ENCODE data around the gene EEF2K.

Gene EEF2K

GRCh38 chr16:22205577-22206012 lies 483 bp upstream of the EEF2K start:
- H3K9ac ChIP-seq (ENCODE audit: insufficient read length, low read depth): peak overlapping the region; percentile 58

GRCh38 chr16:22206842-22207714 lies 1.0 kb downstream of the EEF2K start:
- peaks cover 19% of the 10 kb centered on the region for H3K36me3 ChIP-seq (ENCODE audit: insufficient read depth, insufficient read length, low read length)
- no peak for DNase-seq (ENCODE audit: low read depth, low spot score)

More at GRCh38 chr16:22205577-22206012, 483 bp upstream of the EEF2K start:
- Histone ChIP-seq H3K36me3 (ENCODE audit: insufficient read depth, insufficient read length, low read length) (peaks cover 10% of the 10 kb centered on the region), H3K4me3 (ENCODE audit: insufficient read length, low read depth) (peak overlapping the region; percentile 78), H3K9me3 (ENCODE audit: insufficient read depth, low read length) (peaks cover 2% of the 10 kb centered on the region; the same call in 1 of the 2 replicates), H3K4me1 (ENCODE audit: insufficient read depth, insufficient read length) (peaks cover 7% of the 10 kb centered on the region), H3K27me3 (ENCODE audit: insufficient read depth, insufficient read length) (no peaks in the 10 kb centered on the region)
- TF ChIP-seq SUZ12 (IDR thresholded peaks at IDR 0.05; ENCODE audit: extremely low read depth, insufficient read depth, insufficient read length) (no peak), YY1 (IDR thresholded peaks at IDR 0.05; ENCODE audit: insufficient read depth, insufficient read length) (no peak), ZNF274 (IDR thresholded peaks at IDR 0.05; ENCODE audit: low read depth, low read length) (no peak)
- DNase-seq (ENCODE audit: low read depth, low spot score): no peak

GRCh38 chr16:22207715-22208360 lies 1.8 kb downstream of the EEF2K start:
- Histone ChIP-seq H3K27me3 (ENCODE audit: insufficient read depth, insufficient read length) (no peaks in the 10 kb centered on the region), H3K4me1 (ENCODE audit: insufficient read depth, insufficient read length) (peaks cover 7% of the 10 kb centered on the region), H3K36me3 (ENCODE audit: insufficient read depth, insufficient read length, low read length) (peaks cover 23% of the 10 kb centered on the region), H3K9me3 (ENCODE audit: insufficient read depth, low read length) (peaks cover 9% of the 10 kb centered on the region; the same call in 1 of the 2 replicates), H3K9ac (ENCODE audit: insufficient read length, low read depth) (peak overlapping the region; percentile 97), H3K4me3 (ENCODE audit: insufficient read length, low read depth) (peak overlapping the region; percentile 78)
- TF ChIP-seq SUZ12 (IDR thresholded peaks at IDR 0.05; ENCODE audit: extremely low read depth, insufficient read depth, insufficient read length): no peak
- DNase-seq (ENCODE audit: low read depth, low spot score): no peak

More at GRCh38 chr16:22206842-22207714, 1.0 kb downstream of the EEF2K start:
- Histone ChIP-seq H3K9me3 (ENCODE audit: insufficient read depth, low read length) (peaks cover 9% of the 10 kb centered on the region; the same call in 1 of the 2 replicates), H3K4me3 (ENCODE audit: insufficient read length, low read depth) (peak overlapping the region; percentile 78), H3K4me1 (ENCODE audit: insufficient read depth, insufficient read length) (peaks cover 7% of the 10 kb centered on the region), H3K9ac (ENCODE audit: insufficient read length, low read depth) (peak overlapping the region; percentile 97), H3K27me3 (ENCODE audit: insufficient read depth, insufficient read length) (no peaks in the 10 kb centered on the region)
- TF ChIP-seq ZNF274 (IDR thresholded peaks at IDR 0.05; ENCODE audit: low read depth, low read length): no peak
- TF ChIP-seq SUZ12 (IDR thresholded peaks at IDR 0.05; ENCODE audit: extremely low read depth, insufficient read depth, insufficient read length): no peak
- no peak for TF ChIP-seq YY1 (IDR thresholded peaks at IDR 0.05; ENCODE audit: insufficient read depth, insufficient read length)

- no peak for TF ChIP-seq YY1 (IDR thresholded peaks at IDR 0.05; ENCODE audit: insufficient read depth, insufficient read length)
- no peak for TF ChIP-seq ZNF274 (IDR thresholded peaks at IDR 0.05; ENCODE audit: low read depth, low read length)
- no peak for TF ChIP-seq SUZ12 (IDR thresholded peaks at IDR 0.05; ENCODE audit: extremely low read depth, insufficient read depth, insufficient read length)
- peaks cover 24% of the 10 kb centered on the region; the same call in 1 of the 2 replicates for H3K9me3 ChIP-seq (ENCODE audit: insufficient read depth, low read length)
- peaks cover 36% of the 10 kb centered on the region for H3K36me3 ChIP-seq (ENCODE audit: insufficient read depth, insufficient read length, low read length)
- no peak for DNase-seq (ENCODE audit: low read depth, low spot score)
- peaks cover 7% of the 10 kb centered on the region for H3K4me1 ChIP-seq (ENCODE audit: insufficient read depth, insufficient read length)
- no peak overlapping the region for H3K9ac ChIP-seq (ENCODE audit: insufficient read length, low read depth)
- no peaks in the 10 kb centered on the region for H3K27me3 ChIP-seq (ENCODE audit: insufficient read depth, insufficient read length)
- H3K4me3 ChIP-seq (ENCODE audit: insufficient read length, low read depth): no peak overlapping the region
These were observed 4.2 kb downstream of the EEF2K start for GRCh38 chr16:22210285-22210684.

GRCh38 chr16:22210854-22211253 lies 4.8 kb downstream of the EEF2K start:
- peaks cover 36% of the 10 kb centered on the region for H3K36me3 ChIP-seq (ENCODE audit: insufficient read depth, insufficient read length, low read length)

GRCh38 chr16:22213236-22213635 lies 7.2 kb downstream of the EEF2K start:
- Histone ChIP-seq H3K36me3 (ENCODE audit: insufficient read depth, insufficient read length, low read length) (peaks cover 36% of the 10 kb centered on the region), H3K9me3 (ENCODE audit: insufficient read depth, low read length) (peaks cover 24% of the 10 kb centered on the region; the same call in 1 of the 2 replicates), H3K4me1 (ENCODE audit: insufficient read depth, insufficient read length) (no peaks in the 10 kb centered on the region), H3K27me3 (ENCODE audit: insufficient read depth, insufficient read length) (no peaks in the 10 kb centered on the region), H3K4me3 (ENCODE audit: insufficient read length, low read depth) (no peak overlapping the region), H3K9ac (ENCODE audit: insufficient read length, low read depth) (no peak overlapping the region)
- no peak for TF ChIP-seq YY1 (IDR thresholded peaks at IDR 0.05; ENCODE audit: insufficient read depth, insufficient read length)
- no peak for TF ChIP-seq SUZ12 (IDR thresholded peaks at IDR 0.05; ENCODE audit: extremely low read depth, insufficient read depth, insufficient read length)
- TF ChIP-seq ZNF274 (IDR thresholded peaks at IDR 0.05; ENCODE audit: low read depth, low read length): no peak
- DNase-seq (ENCODE audit: low read depth, low spot score): no peak

More at GRCh38 chr16:22210854-22211253, 4.8 kb downstream of the EEF2K start:
- TF ChIP-seq SUZ12 (IDR thresholded peaks at IDR 0.05; ENCODE audit: extremely low read depth, insufficient read depth, insufficient read length): no peak
- TF ChIP-seq YY1 (IDR thresholded peaks at IDR 0.05; ENCODE audit: insufficient read depth, insufficient read length): no peak
- TF ChIP-seq ZNF274 (IDR thresholded peaks at IDR 0.05; ENCODE audit: low read depth, low read length): no peak
- H3K27me3 ChIP-seq (ENCODE audit: insufficient read depth, insufficient read length): no peaks in the 10 kb centered on the region
- H3K9me3 ChIP-seq (ENCODE audit: insufficient read depth, low read length): peaks cover 24% of the 10 kb centered on the region; the same call in 1 of the 2 replicates
- no peak for DNase-seq (ENCODE audit: low read depth, low spot score)
- peaks cover 6% of the 10 kb centered on the region for H3K4me1 ChIP-seq (ENCODE audit: insufficient read depth, insufficient read length)
- H3K4me3 ChIP-seq (ENCODE audit: insufficient read length, low read depth): no peak overlapping the region
- no peak overlapping the region for H3K9ac ChIP-seq (ENCODE audit: insufficient read length, low read depth)

- H3K4me1 ChIP-seq (ENCODE audit: insufficient read depth, insufficient read length): no peaks in the 10 kb centered on the region
- H3K4me3 ChIP-seq (ENCODE audit: insufficient read length, low read depth): no peak overlapping the region
- no peaks in the 10 kb centered on the region for H3K27me3 ChIP-seq (ENCODE audit: insufficient read depth, insufficient read length)
- TF ChIP-seq YY1 (IDR thresholded peaks at IDR 0.05; ENCODE audit: insufficient read depth, insufficient read length) (no peak), SUZ12 (IDR thresholded peaks at IDR 0.05; ENCODE audit: extremely low read depth, insufficient read depth, insufficient read length) (no peak), ZNF274 (IDR thresholded peaks at IDR 0.05; ENCODE audit: low read depth, low read length) (no peak)
- H3K36me3 ChIP-seq (ENCODE audit: insufficient read depth, insufficient read length, low read length): peaks cover 35% of the 10 kb centered on the region
- H3K9ac ChIP-seq (ENCODE audit: insufficient read length, low read depth): no peak overlapping the region
- DNase-seq (ENCODE audit: low read depth, low spot score): no peak
- peaks cover 24% of the 10 kb centered on the region; the same call in 1 of the 2 replicates for H3K9me3 ChIP-seq (ENCODE audit: insufficient read depth, low read length)
These were observed 7.7 kb downstream of the EEF2K start for GRCh38 chr16:22213801-22214200.

Measured in NT2/D1 (cell line).